HCT116 (cell line): ENCODE measurements around the gene FBXO42. TPM values are rescaled to one million over a fixed set of nuclear protein-coding genes. Genes with fewer than 3 reads are reported as not detected.

Experiments
- ATAC-seq: fragments of 200-7000 bp; cut with Tn5 transposase; 2 replicates; pipeline ENCODE4 v1.9.1; 2020; ENCODE audit warnings: mild to moderate bottlenecking, moderate library complexity
- BruUV-seq: library from RNA; stranded (reverse); fragments of 400-500 nt; replicated peaks from 2 replicates; lab custom pipeline; 2021; lab: Mats Ljungman, UMichigan
- CTCF ChIA-PET: fragments of 300-600 bp; sonication (Branson Sonifier 250); formaldehyde crosslinking; loops from one replicate; lab custom pipeline; 2021; ENCODE audit warnings: antibody characterized with exemption; lab: Charles Lee
- POLR2A ChIA-PET: fragments of 300-600, 350-600 bp; sonication (Branson Sonifier 250); formaldehyde crosslinking; loops from one replicate; lab custom pipeline; 2021; ENCODE audit warnings: antibody characterized with exemption; lab: Charles Lee
- RAD21 ChIA-PET, 2 experiments: fragments of 300-600 bp; sonication (Branson Sonifier 250); formaldehyde crosslinking; loops; one replicate each; lab custom pipeline; 2023; ENCODE audit warnings: low total read pairs in 2 of 2; ENCODE audit not compliant: uncharacterized antibody in 2 of 2, unreplicated experiment in 2 of 2, low non-redundant PET in 1 of 2; lab: Charles Lee
- DNase-seq: peaks from one replicate; pipeline ENCODE4 v3.0.0-alpha.2; 2010; ENCODE audit warnings: low read depth, low spot score
- H2AFZ ChIP-seq: fragments of 200-600 bp; shearing (Covaris generic), sonication (generic); 2 replicates; pipeline ENCODE4 v1.6.1; 2017; ENCODE audit warnings: low read depth, mixed run types, mixed read lengths, antibody characterized with exemption, low read length; ENCODE audit not compliant: poor library complexity, severe bottlenecking
- H3K27ac ChIP-seq: 2 replicates; pipeline ENCODE4 v1.5.1; 2012; ENCODE audit warnings: low read depth, low read length
- H3K27me3 ChIP-seq: fragments of 200-600 bp; sonication (generic); 2 replicates; pipeline ENCODE4 v1.6.1; 2016; ENCODE audit warnings: mixed run types, low read length, mixed read lengths; ENCODE audit not compliant: insufficient read depth
- H3K36me3 ChIP-seq, 2 experiments: fragments of 200-500 bp in 1 of 2; fragments of 200-600 bp in 1 of 2; sonication (Bioruptor generic) in 1 of 2; sonication (generic) in 1 of 2; 2 replicates each; pipeline versions ENCODE4 v1.5.1 to v1.6.1; 2014 to 2016; ENCODE audit warnings: low read length in 2 of 2, inconsistent platforms in 1 of 2, mixed read lengths in 1 of 2, mixed run types in 1 of 2; ENCODE audit not compliant: insufficient read depth in 2 of 2, control insufficient read depth in 1 of 2
- H3K4me1 ChIP-seq, 2 experiments: fragments of 200-600 bp in 1 of 2; sonication (generic) in 1 of 2; 2 replicates each; pipeline versions ENCODE4 v1.5.1 to v1.6.1; 2012 to 2017; ENCODE audit warnings: low read length in 2 of 2, inconsistent platforms in 1 of 2, mild to moderate bottlenecking in 1 of 2, mixed read lengths in 1 of 2, mixed run types in 1 of 2, moderate library complexity in 1 of 2; ENCODE audit not compliant: insufficient read depth in 2 of 2, control insufficient read depth in 1 of 2
- H3K4me2 ChIP-seq: fragments of 200-600 bp; sonication (generic); 2 replicates; pipeline ENCODE4 v1.6.1; 2017; ENCODE audit warnings: mixed run types, low read length, mixed read lengths
- H3K4me3 ChIP-seq, 2 experiments: fragments of 200-600 bp in 1 of 2; sonication (generic) in 1 of 2; replicated peaks in 1 of 2; 2 replicates each; pipeline ENCODE4 v1.5.1; 2011 to 2016; ENCODE audit warnings: low read length in 2 of 2, control low read depth in 1 of 2, low read depth in 1 of 2, mild to moderate bottlenecking in 1 of 2, mixed read lengths in 1 of 2, mixed run types in 1 of 2
- H3K79me2 ChIP-seq: fragments of 200-600 bp; sonication (generic); 2 replicates; pipeline ENCODE4 v1.6.1; 2017; ENCODE audit warnings: mild to moderate bottlenecking, mixed run types, low read length, moderate library complexity, mixed read lengths; ENCODE audit not compliant: insufficient read depth
- H3K9ac ChIP-seq: fragments of 200-600 bp; sonication (generic); 2 replicates; pipeline ENCODE4 v1.6.1; 2016; ENCODE audit warnings: low read length, mixed read lengths
- H3K9me2 ChIP-seq: fragments of 200-600 bp; sonication (generic), shearing (Covaris generic); 2 replicates; pipeline ENCODE4 v1.6.1; 2017; ENCODE audit warnings: mixed run types, mild to moderate bottlenecking, moderate library complexity; ENCODE audit not compliant: insufficient read depth
- H3K9me3 ChIP-seq, 2 experiments: fragments of 200-500 bp in 1 of 2; fragments of 200-600 bp in 1 of 2; sonication (Bioruptor generic) in 1 of 2; sonication (generic) in 1 of 2; 2 replicates each; pipeline ENCODE4 v1.6.1; 2014 to 2017; ENCODE audit warnings: low read length in 2 of 2, mixed read lengths in 2 of 2, inconsistent platforms in 1 of 2, low read depth in 1 of 2, mild to moderate bottlenecking in 1 of 2, mixed run types in 1 of 2, moderate library complexity in 1 of 2; ENCODE audit not compliant: control insufficient read depth in 1 of 2, insufficient read depth in 1 of 2
- H4K20me1 ChIP-seq: fragments of 200-600 bp; sonication (generic), shearing (Covaris generic); 2 replicates; pipeline ENCODE4 v1.6.1; 2017; ENCODE audit warnings: mixed run types, mild to moderate bottlenecking, moderate library complexity; ENCODE audit not compliant: insufficient read depth
- CEBPB ChIP-seq: IDR thresholded peaks from 2 replicates; pipeline ENCODE4 v1.6.1; 2012; ENCODE audit warnings: low read depth
- EGR1 ChIP-seq: IDR thresholded peaks from 2 replicates; pipeline ENCODE4 v1.6.1; 2012; ENCODE audit warnings: low read depth
- ELF1 ChIP-seq: IDR thresholded peaks from 2 replicates; pipeline ENCODE4 v1.6.1; 2012; ENCODE audit warnings: low read depth, borderline replicate concordance
- EZH2phosphoT487 ChIP-seq: fragments of 200-600 bp; IDR thresholded peaks from 2 replicates; pipeline ENCODE4 v1.6.1; 2018; ENCODE audit warnings: antibody characterized with exemption, borderline replicate concordance
- JUND ChIP-seq: IDR thresholded peaks from 2 replicates; pipeline ENCODE4 v1.6.1; 2012
- POLR2AphosphoS5 ChIP-seq: IDR thresholded peaks from 2 replicates; pipeline ENCODE4 v1.6.1; 2011; ENCODE audit warnings: mild to moderate bottlenecking, low read depth, low read length, moderate library complexity
- RAD21 ChIP-seq: IDR thresholded peaks from 2 replicates; pipeline ENCODE4 v1.6.1; 2012; ENCODE audit warnings: low read depth, mild to moderate bottlenecking
- SIN3A ChIP-seq: IDR thresholded peaks from 2 replicates; pipeline ENCODE4 v1.6.1; 2012; ENCODE audit warnings: low read depth
- YY1 ChIP-seq: IDR thresholded peaks from 2 replicates; pipeline ENCODE4 v1.6.1; 2011; ENCODE audit warnings: low read length, low read depth, moderate library complexity, mild to moderate bottlenecking; ENCODE audit not compliant: insufficient replicate concordance; ENCODE audit errors: extremely low read depth
- intact Hi-C: fragments of 100-400 bp; cut with micrococcal nuclease; formaldehyde crosslinking; loops from 2 replicates; pipeline ENCODE4 v1.10.0; 2022
- total RNA-seq: library from RNA; stranded (reverse); gene quantifications from one replicate; pipeline ENCODE4 v1.2.1, GENCODE V29; 2021; ENCODE audit not compliant: unreplicated experiment
- TF ChIP-seq, protein P1 (sequence below): IDR thresholded peaks from 2 replicates; pipeline ENCODE4 v1.6.1; 2011; ENCODE audit warnings: mild to moderate bottlenecking, low read length, moderate library complexity; ENCODE audit not compliant: insufficient replicate concordance; ENCODE audit errors: extremely low read depth
- TF ChIP-seq, protein P2 (sequence below): IDR thresholded peaks from 2 replicates; pipeline ENCODE4 v1.6.1; 2012
- TF ChIP-seq, protein P3 (sequence below), 3 experiments: fragments of 200-600 bp in 1 of 3; sonication (generic) in 1 of 3; IDR thresholded peaks in 2 of 3; conservative IDR thresholded peaks in 1 of 3; 2 replicates each; pipeline ENCODE4 v1.5.1; 2012 to 2017; ENCODE audit warnings: low read depth in 2 of 3, low read length in 2 of 3, antibody characterized with exemption in 1 of 3, borderline replicate concordance in 1 of 3, control low read depth in 1 of 3, mild to moderate bottlenecking in 1 of 3, mixed read lengths in 1 of 3, mixed run types in 1 of 3, moderate library complexity in 1 of 3; ENCODE audit not compliant: insufficient read depth in 1 of 3

Gene FBXO42
- total RNA-seq, 1 experiment from 2014 or later, result 20.6 TPM

DNA sequence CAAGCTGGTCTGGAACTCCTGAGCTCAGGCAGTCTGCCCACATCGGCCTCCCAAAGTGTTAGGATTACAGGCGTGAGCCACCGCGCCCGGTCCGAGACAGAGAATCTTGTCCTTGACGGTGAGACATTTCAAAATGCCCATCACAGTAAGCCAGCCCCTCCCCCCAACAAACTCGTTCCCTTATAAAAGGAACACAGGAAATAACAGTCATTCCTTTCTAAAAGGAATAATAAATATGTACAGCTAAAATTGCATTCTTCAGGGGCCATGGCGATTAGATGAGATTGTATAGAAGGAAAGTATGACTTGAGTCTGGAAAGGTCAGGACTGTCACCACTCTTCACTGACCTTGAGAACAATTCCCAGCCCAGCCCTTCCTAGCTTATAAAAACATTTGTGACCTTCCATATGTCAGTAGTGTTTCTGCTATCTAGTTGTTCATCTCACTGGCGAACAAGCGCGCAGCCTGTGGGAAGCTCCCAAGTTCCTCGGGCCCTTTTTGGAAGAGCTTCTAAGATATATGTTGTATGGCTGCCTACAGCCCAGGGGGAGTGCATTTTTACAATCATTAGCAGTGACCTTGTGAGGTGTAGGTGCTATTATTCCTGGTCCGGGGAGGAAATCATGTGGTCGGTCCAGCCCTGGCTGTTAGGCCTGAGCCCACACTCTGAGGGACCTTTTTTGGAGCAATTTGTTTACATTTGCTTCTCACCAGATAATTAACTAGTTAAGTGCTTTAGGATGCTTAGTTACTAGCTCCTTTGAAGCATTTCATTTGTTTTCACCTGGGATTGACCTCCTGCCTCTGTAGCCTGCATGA lies 23.5 kb upstream of the FBXO42 start:
- Histone ChIP-seq H3K27ac (no peak overlapping the region), H3K9me2 (no peaks in the 10 kb centered on the region), H3K4me3 (no peak overlapping the region), H3K36me3 (peaks cover 0 to 12% of the 10 kb centered on the region in 2 experiments; a peak in 2 of 4 replicates), H3K4me1 (peaks cover 11 to 37% of the 10 kb centered on the region in 2 experiments), H3K4me2 (no peak overlapping the region), H2AFZ (no peak overlapping the region), H3K27me3 (no peaks in the 10 kb centered on the region), H4K20me1 (peaks cover 22% of the 10 kb centered on the region; the same call in 1 of the 2 replicates), H3K79me2 (peaks cover 98% of the 10 kb centered on the region), H3K9ac (no peak overlapping the region), H3K9me3 (no peaks in the 10 kb centered on the region)
- intact Hi-C loops, result no loop called here
- ChIA-PET POLR2A (no interaction called here), RAD21 (no interaction called here), CTCF (interaction anchor here (0.7 kb wide), 1 partner anchor 13 kb away, joined by 3 read pairs; no protein-coding TSS in a partner anchor)
- no TSS peak for BruUV-seq
- DNase-seq (no peak), ATAC-seq (no peak)
- TF ChIP-seq ELF1 (no peak), SIN3A (no peak), YY1 (no peak), EZH2phosphoT487 (no peak)
- TF ChIP-seq, protein P1, sequence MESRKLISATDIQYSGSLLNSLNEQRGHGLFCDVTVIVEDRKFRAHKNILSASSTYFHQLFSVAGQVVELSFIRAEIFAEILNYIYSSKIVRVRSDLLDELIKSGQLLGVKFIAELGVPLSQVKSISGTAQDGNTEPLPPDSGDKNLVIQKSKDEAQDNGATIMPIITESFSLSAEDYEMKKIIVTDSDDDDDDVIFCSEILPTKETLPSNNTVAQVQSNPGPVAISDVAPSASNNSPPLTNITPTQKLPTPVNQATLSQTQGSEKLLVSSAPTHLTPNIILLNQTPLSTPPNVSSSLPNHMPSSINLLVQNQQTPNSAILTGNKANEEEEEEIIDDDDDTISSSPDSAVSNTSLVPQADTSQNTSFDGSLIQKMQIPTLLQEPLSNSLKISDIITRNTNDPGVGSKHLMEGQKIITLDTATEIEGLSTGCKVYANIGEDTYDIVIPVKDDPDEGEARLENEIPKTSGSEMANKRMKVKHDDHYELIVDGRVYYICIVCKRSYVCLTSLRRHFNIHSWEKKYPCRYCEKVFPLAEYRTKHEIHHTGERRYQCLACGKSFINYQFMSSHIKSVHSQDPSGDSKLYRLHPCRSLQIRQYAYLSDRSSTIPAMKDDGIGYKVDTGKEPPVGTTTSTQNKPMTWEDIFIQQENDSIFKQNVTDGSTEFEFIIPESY, result no peak

DNA sequence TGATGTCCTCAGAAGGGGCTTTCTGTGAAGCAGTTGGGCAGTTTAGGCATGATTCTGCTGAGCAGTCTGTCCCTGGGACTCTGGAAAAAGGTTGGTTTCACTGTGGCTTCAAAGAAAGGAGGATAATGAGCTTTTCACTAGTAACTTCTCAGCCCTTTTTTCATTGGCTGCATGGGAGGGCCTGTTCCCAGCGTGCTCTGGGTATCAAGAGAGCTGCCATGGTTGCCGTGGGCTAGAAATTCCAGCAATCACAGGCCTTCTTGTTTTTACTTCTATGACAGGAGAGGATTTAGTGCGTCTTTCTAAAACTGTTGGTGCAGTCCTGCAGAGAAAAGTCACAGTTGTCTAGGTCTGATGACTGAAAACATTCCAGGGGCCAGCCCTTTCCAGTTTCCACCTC lies 22.0 kb upstream of the FBXO42 start:
- Histone ChIP-seq H3K9me2 (no peaks in the 10 kb centered on the region), H3K4me2 (no peak overlapping the region), H3K4me3 (no peak overlapping the region), H2AFZ (no peak overlapping the region), H3K9ac (no peak overlapping the region), H3K27ac (no peak overlapping the region), H3K27me3 (no peaks in the 10 kb centered on the region), H4K20me1 (peaks cover 26% of the 10 kb centered on the region; the same call in 1 of the 2 replicates), H3K4me1 (peaks cover 11 to 42% of the 10 kb centered on the region in 2 experiments), H3K79me2 (peaks cover 98% of the 10 kb centered on the region), H3K9me3 (no peaks in the 10 kb centered on the region), H3K36me3 (peaks cover 0 to 12% of the 10 kb centered on the region in 2 experiments; a peak in 2 of 4 replicates)
- ChIA-PET RAD21 (no interaction called here), CTCF (no interaction called here), POLR2A (no interaction called here)
- BruUV-seq, result no TSS peak
- DNase-seq (no peak), ATAC-seq (no peak)
- intact Hi-C loops, result no loop called here
- TF ChIP-seq, protein P2, sequence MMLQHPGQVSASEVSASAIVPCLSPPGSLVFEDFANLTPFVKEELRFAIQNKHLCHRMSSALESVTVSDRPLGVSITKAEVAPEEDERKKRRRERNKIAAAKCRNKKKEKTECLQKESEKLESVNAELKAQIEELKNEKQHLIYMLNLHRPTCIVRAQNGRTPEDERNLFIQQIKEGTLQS, result no peak
- no peak for TF ChIP-seq RAD21
- TF ChIP-seq JUND, result no peak
- TF ChIP-seq CEBPB, result no peak
- TF ChIP-seq, protein P1, result no peak
- TF ChIP-seq, protein P3, sequence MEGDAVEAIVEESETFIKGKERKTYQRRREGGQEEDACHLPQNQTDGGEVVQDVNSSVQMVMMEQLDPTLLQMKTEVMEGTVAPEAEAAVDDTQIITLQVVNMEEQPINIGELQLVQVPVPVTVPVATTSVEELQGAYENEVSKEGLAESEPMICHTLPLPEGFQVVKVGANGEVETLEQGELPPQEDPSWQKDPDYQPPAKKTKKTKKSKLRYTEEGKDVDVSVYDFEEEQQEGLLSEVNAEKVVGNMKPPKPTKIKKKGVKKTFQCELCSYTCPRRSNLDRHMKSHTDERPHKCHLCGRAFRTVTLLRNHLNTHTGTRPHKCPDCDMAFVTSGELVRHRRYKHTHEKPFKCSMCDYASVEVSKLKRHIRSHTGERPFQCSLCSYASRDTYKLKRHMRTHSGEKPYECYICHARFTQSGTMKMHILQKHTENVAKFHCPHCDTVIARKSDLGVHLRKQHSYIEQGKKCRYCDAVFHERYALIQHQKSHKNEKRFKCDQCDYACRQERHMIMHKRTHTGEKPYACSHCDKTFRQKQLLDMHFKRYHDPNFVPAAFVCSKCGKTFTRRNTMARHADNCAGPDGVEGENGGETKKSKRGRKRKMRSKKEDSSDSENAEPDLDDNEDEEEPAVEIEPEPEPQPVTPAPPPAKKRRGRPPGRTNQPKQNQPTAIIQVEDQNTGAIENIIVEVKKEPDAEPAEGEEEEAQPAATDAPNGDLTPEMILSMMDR (IDR thresholded peaks at IDR 0.05 in 2 of 3, conservative IDR thresholded peaks at IDR 0.05 in 1 of 3; ENCODE audit: borderline replicate concordance in 1 of 3, insufficient read depth in 1 of 3, low read depth in 2 of 3, low read length in 2 of 3), result no peak
- TF ChIP-seq EGR1, result no peak
- no peak for TF ChIP-seq POLR2AphosphoS5
- no peak for TF ChIP-seq ELF1
